Body of pancreas (tissue), 4 donors: ENCODE measurements around the gene USP10. TPM values are rescaled to one million over a fixed set of nuclear protein-coding genes. Genes with fewer than 3 reads are reported as not detected.

Experiments used
- ATAC-seq: fragments of 150-250 bp; one replicate; pipeline ENCODE4 v1.9.1; 2016
- DNase-seq, 4 donors: peaks; one replicate each; pipeline ENCODE4 v3.0.0-alpha.2; 2019
- H3K27ac ChIP-seq, 4 donors: fragments of 200-600 bp; sonication (generic); 1 replicate in 3 of 4; 2 replicates in 1 of 4; pipeline versions ENCODE4 v1.5.1 to v1.6.1; 2016 to 2019; ENCODE audit warnings: mild to moderate bottlenecking in 1 of 4, mixed read lengths in 1 of 4, moderate library complexity in 1 of 4
- H3K27me3 ChIP-seq, 2 donors: fragments of 200-600 bp; sonication (generic); one replicate each; pipeline ENCODE4 v1.6.0; 2016; ENCODE audit warnings: mild to moderate bottlenecking in 1 of 2
- H3K36me3 ChIP-seq, 2 donors: fragments of 200-600 bp; sonication (generic); replicated peaks in 1 of 2; 2 replicates each; pipeline ENCODE4 v1.5.1; 2016; ENCODE audit warnings: low read depth in 2 of 2; ENCODE audit not compliant: insufficient read depth in 1 of 2
- H3K4me1 ChIP-seq: fragments of 200-600 bp; sonication (generic); one replicate; pipeline ENCODE4 v1.6.0; 2016
- H3K4me3 ChIP-seq, 2 donors: fragments of 200-600 bp; sonication (generic); 1 replicate in 1 of 2; 2 replicates in 1 of 2; pipeline ENCODE4 v1.5.1; 2016 to 2019
- H3K9me3 ChIP-seq, 3 donors: fragments of 200-600 bp; sonication (generic); 1 replicate in 2 of 3; 2 replicates in 1 of 3; pipeline ENCODE4 v1.5.1; 2016
- CTCF ChIP-seq, 7 experiments: fragments of 450-650 bp in 4 of 7; fragments of 200-600 bp in 3 of 7; sonication (generic) in 3 of 7; IDR thresholded peaks; one replicate each; pipeline ENCODE4 v1.5.1; 2016 to 2019; ENCODE audit warnings: antibody characterized with exemption in 7 of 7
- POLR2A ChIP-seq, 3 donors: fragments of 450-650 bp; IDR thresholded peaks; one replicate each; pipeline ENCODE4 v1.6.1; 2016; ENCODE audit warnings: antibody characterized with exemption in 3 of 3, mild to moderate bottlenecking in 2 of 3
- WGBS, 2 donors: methylation state at CpG; one replicate each; pipeline ENCODE4 v1.1.5; 2017; 5-methylcytosine and 5-hydroxymethylcytosine counted together
- intact Hi-C: fragments of 100-400 bp; cut with DNase I; formaldehyde crosslinking; loops from one replicate; pipeline ENCODE4 v1.15.1; 2023
- total RNA-seq, 2 donors: library from RNA; depleted of rRNA; stranded (reverse); fragments of >200 nt; gene quantifications; one replicate each; pipeline ENCODE4 v1.1.0, GENCODE V29; 2016

Gene USP10
- total RNA-seq, 2 donors from 2014 or later = 24.6 to 32.3 TPM

- ATAC-seq (no peak), DNase-seq (no peak)
- Histone ChIP-seq H3K27ac (no peak overlapping the region), H3K4me1 (peaks cover 9% of the 10 kb centered on the region), H3K27me3 (no peaks in the 10 kb centered on the region), H3K9me3 (no peaks in the 10 kb centered on the region), H3K4me3 (no peak overlapping the region), H3K36me3 (peaks cover 8 to 36% of the 10 kb centered on the region in 2 donors)
- intact Hi-C loops = no loop called here
- no peak for TF ChIP-seq CTCF (IDR thresholded peaks at IDR 0.05)
- TF ChIP-seq POLR2A (IDR thresholded peaks at IDR 0.05) = no peak
- 92 to 99% methylated on average over 20 to 22 of the region's 22 CpGs for WGBS, 2 donors
These were observed 43.2 kb upstream of the USP10 start for GRCh38 chr16:84656649-84657048.

GRCh38 chr16:84657229-84657837 lies 42.5 kb upstream of the USP10 start:
- TF ChIP-seq CTCF (IDR thresholded peaks at IDR 0.05) (no peak), POLR2A (IDR thresholded peaks at IDR 0.05) (no peak)
- ATAC-seq (no peak), DNase-seq (no peak)
- Histone ChIP-seq H3K27me3 (no peaks in the 10 kb centered on the region), H3K36me3 (peaks cover 8 to 41% of the 10 kb centered on the region in 2 donors), H3K27ac (no peak overlapping the region), H3K4me1 (peaks cover 9% of the 10 kb centered on the region), H3K4me3 (no peak overlapping the region), H3K9me3 (no peaks in the 10 kb centered on the region)
- intact Hi-C loops = no loop called here
- 97 to 98% methylated on average over 11 to 50 of the region's 50 CpGs for WGBS, 2 donors

- H3K4me1 ChIP-seq = peaks cover 9% of the 10 kb centered on the region
- 48 to 57% methylated on average over 9 to 11 of the region's 11 CpGs for WGBS, 2 donors
- peaks cover 14 to 45% of the 10 kb centered on the region in 2 donors for H3K36me3 ChIP-seq
- H3K4me3 ChIP-seq = no peak overlapping the region
- no peaks in the 10 kb centered on the region for H3K9me3 ChIP-seq
- H3K27me3 ChIP-seq = no peaks in the 10 kb centered on the region
- intact Hi-C loops = no loop called here
- H3K27ac ChIP-seq = no peak overlapping the region
- ATAC-seq (peak; percentile 43), DNase-seq (peak in 3 of 4 donors; percentile 35 to 54 (median 50))
- no peak for TF ChIP-seq POLR2A (IDR thresholded peaks at IDR 0.05)
- no peak for TF ChIP-seq CTCF (IDR thresholded peaks at IDR 0.05)
These were observed 41.1 kb upstream of the USP10 start for GRCh38 chr16:84658690-84659089.

- H3K27ac ChIP-seq = no peak overlapping the region
- H3K9me3 ChIP-seq = no peaks in the 10 kb centered on the region
- TF ChIP-seq CTCF (IDR thresholded peaks at IDR 0.05) = no peak
- no peak for TF ChIP-seq POLR2A (IDR thresholded peaks at IDR 0.05)
- ATAC-seq (no peak), DNase-seq (no peak)
- intact Hi-C loops = no loop called here
- 94 to 97% methylated on average over 17 to 27 of the region's 27 CpGs for WGBS, 2 donors
- H3K36me3 ChIP-seq = peaks cover 14 to 45% of the 10 kb centered on the region in 2 donors
- no peak overlapping the region for H3K4me3 ChIP-seq
- H3K4me1 ChIP-seq = peaks cover 9% of the 10 kb centered on the region
- H3K27me3 ChIP-seq = no peaks in the 10 kb centered on the region
These were observed 40.0 kb upstream of the USP10 start for GRCh38 chr16:84659656-84660300.

GRCh38 chr16:84660973-84661372 lies 38.8 kb upstream of the USP10 start:
- no peak overlapping the region for H3K27ac ChIP-seq
- H3K9me3 ChIP-seq = no peaks in the 10 kb centered on the region
- DNase-seq (no peak), ATAC-seq (no peak)
- intact Hi-C loops = no loop called here
- H3K27me3 ChIP-seq = no peaks in the 10 kb centered on the region
- H3K36me3 ChIP-seq = peaks cover 14 to 45% of the 10 kb centered on the region in 2 donors
- 79 to 80% methylated on average over 7 of the region's 7 CpGs for WGBS, 2 donors
- TF ChIP-seq CTCF (IDR thresholded peaks at IDR 0.05) (no peak), POLR2A (IDR thresholded peaks at IDR 0.05) (no peak)
- H3K4me1 ChIP-seq = peaks cover 9% of the 10 kb centered on the region
- H3K4me3 ChIP-seq = no peak overlapping the region
